Pancreas (tissue), 10 donors: Measurements from ENCODE around the gene ZNF638. TPM values are rescaled to one million over a fixed set of nuclear protein-coding genes. Genes with fewer than 3 reads are reported as not detected.

Experiments used
- ATAC-seq, 4 donors: fragments of 200-7000 bp; cut with Tn5 transposase; one replicate each; pipeline versions ENCODE4 v1.8.0 to v1.9.1; 2020; ENCODE audit warnings: mild to moderate bottlenecking in 4 of 4, moderate library complexity in 4 of 4
- DNase-seq, 6 donors: peaks; one replicate each; pipeline ENCODE4 v3.0.0-alpha.2; 2020
- FAIRE-seq: peaks from 2 replicates; lab custom pipeline; 2012; peaks lifted over from hg19 to GRCh38; lab: Jason Lieb, UNC
- H3K27ac ChIP-seq, 4 donors: fragments of 200-600 bp; sonication (generic); 1 replicate in 3 of 4; 2 replicates in 1 of 4; pipeline versions ENCODE4 v1.5.0 to v1.8.0; 2020
- H3K27me3 ChIP-seq, 4 donors: fragments of 200-600 bp; one replicate each; pipeline ENCODE4 v1.8.0; 2021
- H3K36me3 ChIP-seq, 3 donors: fragments of 200-600 bp; sonication (generic) in 1 of 3; one replicate each; pipeline versions ENCODE4 v1.5.0 to v1.8.0; 2020 to 2021
- H3K4me1 ChIP-seq, 3 donors: fragments of 200-600 bp; one replicate each; pipeline ENCODE4 v1.8.0; 2021
- H3K4me3 ChIP-seq, 4 donors: fragments of 200-600 bp; sonication (generic) in 2 of 4; one replicate each; pipeline versions ENCODE4 v1.5.0 to v1.8.0; 2020 to 2021
- H3K9me3 ChIP-seq, 4 donors: fragments of 200-600 bp; one replicate each; pipeline ENCODE4 v1.8.0; 2021
- WGBS, 2 donors: extraction: QIAGEN DNeasy Blood & Tissue Kit; methylation state at CpG; one replicate each; pipeline ENCODE4 v1.1.7; 2013; 5-methylcytosine and 5-hydroxymethylcytosine counted together
- intact Hi-C, 3 donors: fragments of 100-400 bp; cut with DNase I; formaldehyde crosslinking; loops; one replicate each; pipeline versions ENCODE4 v1.11.1 to v1.14.2; 2022
- polyA plus RNA-seq, 2 donors: library from polyadenylated mRNA; stranded (reverse); fragments of 200-250 nt; gene quantifications; one replicate each; pipeline ENCODE4 v1.2.3, GENCODE V29; 2013
- total RNA-seq, 6 donors: library from RNA; stranded (reverse); fragmentation: NEBNext Ultra II Directional in 4 of 6; extraction: Animal tissue kit (Norgen Biotek cat#: 25700) in 4 of 6; gene quantifications; one replicate each; pipeline versions ENCODE4 v1.2.1 to v1.2.4, GENCODE V29; 2021 to 2023
- TF ChIP-seq, protein P1 (sequence below), 4 donors: fragments of 200-600 bp; sonication (generic) in 3 of 4; IDR thresholded peaks; one replicate each; pipeline versions ENCODE4 v1.5.0 to v1.8.0; 2021; ENCODE audit warnings: antibody characterized with exemption in 4 of 4
- donor health status: healthy with polysubstance abuse.
- donor health status: DM: no; HTN: no; CAD: no; lungs with moderate emphysema.
- donor health status: DM: no; HTN: no; CAD: no.
- donor health status: control.
- donor health status: control.
- donor health status: Bipolar disorder and iron deficiency.
- donor health status: DM: yes; HTN: yes; CAD: no.
- donor health status: DM: no; HTN: no; CAD: no.
- donor health status: DM: no; HTN: no; CAD: no.
- donor health status: DM: yes; HTN: yes; CAD: no.

The ZNF638 gene
- total and polyA plus RNA-seq, 8 donors = 35.4 to 117 (median 52.7) TPM

DNA sequence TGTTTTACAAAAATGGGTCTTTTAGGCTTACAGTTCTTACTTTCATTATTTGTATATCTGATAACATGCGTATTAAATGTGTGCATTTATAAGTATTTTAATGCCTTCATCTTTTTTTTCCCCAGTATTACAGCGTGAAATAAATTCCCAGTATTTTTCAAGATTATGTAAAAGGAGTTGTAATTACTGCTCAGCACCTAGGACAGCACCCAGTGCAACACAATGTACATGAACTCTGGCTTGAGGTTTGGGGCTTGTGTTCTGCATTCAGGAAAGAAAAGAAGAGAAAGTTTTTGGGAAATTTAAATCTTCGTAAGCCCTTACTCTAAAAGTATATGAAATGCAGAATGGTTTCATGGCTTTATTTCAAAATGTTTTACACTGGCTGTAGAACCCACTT, 16.7 kb downstream of the ZNF638 start:
- TF ChIP-seq, protein P1, sequence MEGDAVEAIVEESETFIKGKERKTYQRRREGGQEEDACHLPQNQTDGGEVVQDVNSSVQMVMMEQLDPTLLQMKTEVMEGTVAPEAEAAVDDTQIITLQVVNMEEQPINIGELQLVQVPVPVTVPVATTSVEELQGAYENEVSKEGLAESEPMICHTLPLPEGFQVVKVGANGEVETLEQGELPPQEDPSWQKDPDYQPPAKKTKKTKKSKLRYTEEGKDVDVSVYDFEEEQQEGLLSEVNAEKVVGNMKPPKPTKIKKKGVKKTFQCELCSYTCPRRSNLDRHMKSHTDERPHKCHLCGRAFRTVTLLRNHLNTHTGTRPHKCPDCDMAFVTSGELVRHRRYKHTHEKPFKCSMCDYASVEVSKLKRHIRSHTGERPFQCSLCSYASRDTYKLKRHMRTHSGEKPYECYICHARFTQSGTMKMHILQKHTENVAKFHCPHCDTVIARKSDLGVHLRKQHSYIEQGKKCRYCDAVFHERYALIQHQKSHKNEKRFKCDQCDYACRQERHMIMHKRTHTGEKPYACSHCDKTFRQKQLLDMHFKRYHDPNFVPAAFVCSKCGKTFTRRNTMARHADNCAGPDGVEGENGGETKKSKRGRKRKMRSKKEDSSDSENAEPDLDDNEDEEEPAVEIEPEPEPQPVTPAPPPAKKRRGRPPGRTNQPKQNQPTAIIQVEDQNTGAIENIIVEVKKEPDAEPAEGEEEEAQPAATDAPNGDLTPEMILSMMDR (IDR thresholded peaks at IDR 0.05) = no peak
- Histone ChIP-seq H3K27me3 (no peaks in the 10 kb centered on the region), H3K4me1 (peaks cover 0 to 11% (median 8%) of the 10 kb centered on the region in 3 donors), H3K27ac (no peak overlapping the region), H3K36me3 (peaks cover 0 to 10% (median 0%) of the 10 kb centered on the region in 3 donors), H3K9me3 (no peaks in the 10 kb centered on the region), H3K4me3 (no peak overlapping the region)
- intact Hi-C loops = no loop called here
- 94 to 95% methylated on average over 3 of the region's 3 CpGs for WGBS, 2 donors
- FAIRE-seq = no peak
- ATAC-seq = peak in 3 of 4 donors; percentile 61 to 87 (median 73)
- no peak for DNase-seq

DNA sequence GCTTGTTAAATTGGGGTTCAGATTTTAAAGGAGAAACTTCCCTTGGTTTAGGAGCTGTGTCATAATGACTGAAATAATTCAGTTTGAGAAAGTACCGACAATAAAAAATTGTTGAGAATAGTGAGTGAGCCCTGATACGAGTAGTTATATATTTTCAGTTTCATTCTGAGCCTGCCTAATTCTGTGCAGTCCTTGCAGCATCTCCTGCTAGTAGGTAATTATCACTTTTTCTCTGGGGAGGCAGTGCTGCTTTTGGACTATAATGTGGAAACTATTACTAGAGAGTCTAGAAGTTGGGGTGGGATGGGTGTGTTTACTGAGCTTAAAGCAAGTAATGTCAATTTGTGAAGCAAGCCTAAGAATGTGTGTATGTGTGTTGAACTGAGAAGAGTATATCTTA, 21.7 kb downstream of the ZNF638 start:
- no peak for DNase-seq
- peaks cover 0 to 11% (median 8%) of the 10 kb centered on the region in 3 donors for H3K4me1 ChIP-seq
- TF ChIP-seq, protein P1 (IDR thresholded peaks at IDR 0.05) = no peak
- 82 to 85% methylated on average over 2 of the region's 2 CpGs for WGBS, 2 donors
- no peak overlapping the region for H3K27ac ChIP-seq
- peaks cover 0 to 10% (median 8%) of the 10 kb centered on the region in 3 donors for H3K36me3 ChIP-seq
- no peaks in the 10 kb centered on the region for H3K9me3 ChIP-seq
- FAIRE-seq = no peak
- H3K4me3 ChIP-seq = no peak overlapping the region
- H3K27me3 ChIP-seq = no peaks in the 10 kb centered on the region
- intact Hi-C loops = no loop called here
- no peak for ATAC-seq

DNA sequence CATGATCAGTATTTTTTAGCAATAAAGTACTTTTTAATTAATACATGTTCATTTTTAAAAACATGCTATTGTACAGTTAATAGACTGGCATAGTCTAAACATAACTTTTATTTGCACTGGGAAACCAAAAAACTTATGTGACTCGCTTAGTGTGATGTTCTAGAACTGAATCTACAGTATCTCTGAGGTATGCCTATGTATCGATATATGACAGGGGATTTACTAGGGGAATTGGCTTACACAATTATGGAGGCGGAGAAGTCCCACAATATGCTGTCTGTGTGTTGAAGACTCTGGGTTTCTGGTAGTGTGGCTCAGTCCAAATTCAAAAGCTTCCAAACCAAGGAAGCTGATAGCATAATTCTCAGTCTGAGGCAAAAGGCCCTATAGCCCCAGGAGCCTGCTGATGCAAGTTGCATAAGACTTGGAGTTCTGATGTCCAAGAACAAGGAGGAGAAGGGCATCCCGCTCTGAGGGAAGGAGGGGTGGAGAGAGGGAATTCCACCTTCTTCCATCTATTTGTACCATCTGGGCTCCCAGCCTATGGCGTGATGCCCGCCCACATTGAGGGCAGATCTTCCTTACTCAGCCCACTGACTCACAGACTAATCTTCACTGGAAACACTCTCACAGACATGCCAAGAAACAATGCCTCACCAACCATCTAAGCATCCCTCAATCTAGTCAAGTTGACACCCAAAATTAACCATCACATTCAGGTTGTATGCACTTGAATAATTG, 27.5 kb downstream of the ZNF638 start:
- TF ChIP-seq, protein P1 (IDR thresholded peaks at IDR 0.05) = no peak
- Histone ChIP-seq H3K27me3 (no peaks in the 10 kb centered on the region), H3K4me3 (no peak overlapping the region), H3K4me1 (no peaks in the 10 kb centered on the region), H3K9me3 (no peaks in the 10 kb centered on the region), H3K27ac (no peak overlapping the region), H3K36me3 (peaks cover 0 to 19% (median 0%) of the 10 kb centered on the region in 3 donors)
- FAIRE-seq (no peak), ATAC-seq (no peak), DNase-seq (no peak)
- WGBS, 2 donors = 98 to 100% methylated on average over 6 of the region's 6 CpGs
- intact Hi-C loops = no loop called here

DNA sequence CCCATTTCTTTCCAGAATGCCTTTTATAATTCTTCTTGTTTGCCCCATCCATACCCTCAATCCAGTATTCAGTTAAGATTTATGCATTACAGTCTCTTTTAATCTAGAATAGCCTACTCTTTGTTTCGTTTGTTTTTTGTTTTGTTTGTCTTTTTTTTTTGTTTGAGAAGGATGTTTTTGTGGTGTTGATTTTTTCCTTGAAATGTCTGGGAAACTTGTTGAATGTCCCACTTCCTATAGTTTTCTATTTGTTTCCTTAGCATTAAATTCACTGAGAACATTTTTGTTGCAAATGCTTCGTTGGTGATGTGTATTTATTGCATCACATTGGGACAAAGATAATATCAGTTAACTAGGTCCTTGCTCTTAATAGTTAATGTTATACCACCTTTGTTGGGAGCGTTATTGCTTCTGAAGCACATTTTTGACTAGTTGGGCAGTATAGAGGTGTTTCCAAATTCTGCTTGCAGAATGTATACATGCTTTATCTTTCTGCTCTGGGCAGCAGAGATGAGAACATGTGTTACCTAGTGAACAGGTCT, 28.9 kb downstream of the ZNF638 start:
- no peak for DNase-seq
- Histone ChIP-seq H3K4me3 (no peak overlapping the region), H3K27ac (no peak overlapping the region), H3K4me1 (no peaks in the 10 kb centered on the region), H3K36me3 (peaks cover 0 to 33% (median under 1%) of the 10 kb centered on the region in 3 donors), H3K9me3 (no peaks in the 10 kb centered on the region), H3K27me3 (no peaks in the 10 kb centered on the region)
- TF ChIP-seq, protein P1 (IDR thresholded peaks at IDR 0.05) = no peak
- no peak for ATAC-seq
- no peak for FAIRE-seq
- WGBS, 2 donors = 71 to 78% methylated on average over 3 of the region's 3 CpGs
- intact Hi-C loops = no loop called here

DNA sequence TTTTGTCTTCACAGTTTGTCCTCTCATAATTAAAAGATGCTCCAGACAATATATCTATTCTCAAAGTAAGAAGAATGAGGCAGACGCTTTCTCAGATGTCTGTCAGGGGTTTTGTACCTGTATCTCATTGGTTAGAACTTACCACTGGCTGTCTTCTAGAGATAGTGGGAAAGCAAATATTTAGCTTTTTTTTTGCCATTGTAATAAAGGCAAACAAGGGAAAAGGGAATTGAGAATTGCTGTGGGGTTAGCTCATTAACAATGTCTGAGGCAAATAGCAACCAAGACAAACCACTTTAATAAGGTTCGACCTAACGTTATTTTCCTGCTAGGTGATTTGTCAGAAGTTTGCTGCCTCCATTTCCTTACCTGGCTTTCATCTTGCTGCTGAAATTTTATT, 30.0 kb downstream of the ZNF638 start:
- no peak for ATAC-seq
- intact Hi-C loops = no loop called here
- TF ChIP-seq, protein P1 (IDR thresholded peaks at IDR 0.05) = no peak
- Histone ChIP-seq H3K36me3 (peaks cover 0 to 43% (median 6%) of the 10 kb centered on the region in 3 donors), H3K27ac (no peak overlapping the region), H3K9me3 (no peaks in the 10 kb centered on the region), H3K27me3 (no peaks in the 10 kb centered on the region), H3K4me3 (no peak overlapping the region), H3K4me1 (no peaks in the 10 kb centered on the region)
- no peak for FAIRE-seq
- DNase-seq = no peak
- 47 to 54% methylated on average over 3 of the region's 3 CpGs for WGBS, 2 donors
